ENCODE results near the gene CYLD. TPM values are rescaled to one million over a fixed set of nuclear protein-coding genes. Genes with fewer than 3 reads are reported as not detected.

The CYLD gene
- total and polyA plus RNA-seq, 7 donors = 7.9 to 45.3 (median 29.6) TPM

DNA sequence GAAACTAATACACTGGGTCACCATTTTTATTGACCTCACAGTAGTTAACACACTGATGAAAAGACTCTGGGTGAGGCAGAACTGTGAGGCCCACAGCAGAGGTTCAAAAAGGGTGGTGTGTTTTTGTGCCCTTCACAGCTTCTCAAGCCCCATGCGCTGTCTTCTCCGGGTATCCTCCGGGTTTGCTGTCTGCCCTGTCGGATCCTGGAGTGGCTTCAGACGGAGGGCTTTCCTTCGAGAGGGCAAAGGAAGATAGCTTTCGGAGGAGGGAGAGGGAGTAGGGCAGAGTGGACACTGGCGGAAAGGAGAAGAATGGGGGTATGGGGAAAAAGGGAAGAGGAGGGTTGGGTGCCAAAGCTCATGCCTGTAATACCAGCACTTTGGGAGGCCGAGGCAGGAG lies 80.8 kb downstream of the CYLD start:
- Histone ChIP-seq H3K9me3 (no peaks in the 10 kb centered on the region), H3K4me1 (no peaks in the 10 kb centered on the region), H3K27ac (no peak overlapping the region), H3K36me3 (no peaks in the 10 kb centered on the region), H3K4me3 (no peak overlapping the region), H3K27me3 (no peaks in the 10 kb centered on the region)
- TF ChIP-seq, protein P1, sequence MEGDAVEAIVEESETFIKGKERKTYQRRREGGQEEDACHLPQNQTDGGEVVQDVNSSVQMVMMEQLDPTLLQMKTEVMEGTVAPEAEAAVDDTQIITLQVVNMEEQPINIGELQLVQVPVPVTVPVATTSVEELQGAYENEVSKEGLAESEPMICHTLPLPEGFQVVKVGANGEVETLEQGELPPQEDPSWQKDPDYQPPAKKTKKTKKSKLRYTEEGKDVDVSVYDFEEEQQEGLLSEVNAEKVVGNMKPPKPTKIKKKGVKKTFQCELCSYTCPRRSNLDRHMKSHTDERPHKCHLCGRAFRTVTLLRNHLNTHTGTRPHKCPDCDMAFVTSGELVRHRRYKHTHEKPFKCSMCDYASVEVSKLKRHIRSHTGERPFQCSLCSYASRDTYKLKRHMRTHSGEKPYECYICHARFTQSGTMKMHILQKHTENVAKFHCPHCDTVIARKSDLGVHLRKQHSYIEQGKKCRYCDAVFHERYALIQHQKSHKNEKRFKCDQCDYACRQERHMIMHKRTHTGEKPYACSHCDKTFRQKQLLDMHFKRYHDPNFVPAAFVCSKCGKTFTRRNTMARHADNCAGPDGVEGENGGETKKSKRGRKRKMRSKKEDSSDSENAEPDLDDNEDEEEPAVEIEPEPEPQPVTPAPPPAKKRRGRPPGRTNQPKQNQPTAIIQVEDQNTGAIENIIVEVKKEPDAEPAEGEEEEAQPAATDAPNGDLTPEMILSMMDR (IDR thresholded peaks at IDR 0.05) = no peak
- TF ChIP-seq EP300 (IDR thresholded peaks at IDR 0.05) = no peak
- TF ChIP-seq POLR2AphosphoS5 (IDR thresholded peaks at IDR 0.05) = no peak
- TF ChIP-seq POLR2A (IDR thresholded peaks at IDR 0.05) = no peak
- no peak for DNase-seq
- intact Hi-C loops (cut with DNase I) = no loop called here
- 83% methylated on average over 9 of the region's 9 CpGs for WGBS, 2 donors

DNA sequence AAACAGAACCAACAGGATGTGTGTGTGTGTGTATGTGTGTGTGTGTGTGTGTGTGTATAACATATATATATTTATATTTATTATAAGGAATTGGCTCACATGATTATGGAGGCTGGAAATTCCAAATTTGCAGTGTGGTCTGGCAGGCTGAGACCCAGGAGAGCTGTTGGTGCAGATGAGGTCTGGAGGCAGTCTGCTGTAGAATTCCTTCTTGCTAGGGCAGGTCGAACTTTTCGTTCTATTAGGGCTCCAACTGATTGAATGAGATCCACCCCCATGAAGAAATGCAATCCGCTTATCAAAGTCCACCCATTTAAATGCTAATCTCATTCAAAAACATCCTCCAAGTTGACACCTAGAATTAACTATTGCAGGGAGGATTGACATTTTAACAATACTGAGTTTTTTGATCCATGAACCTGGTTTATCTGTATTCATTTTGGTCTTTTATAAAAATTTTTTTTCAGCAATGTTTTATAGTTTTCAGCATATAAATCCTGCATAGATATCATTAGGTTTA lies 85.0 kb downstream of the CYLD start:
- Histone ChIP-seq H3K4me1 (no peaks in the 10 kb centered on the region), H3K36me3 (no peaks in the 10 kb centered on the region), H3K27me3 (no peaks in the 10 kb centered on the region), H3K27ac (no peak overlapping the region), H3K4me3 (no peak overlapping the region), H3K9me3 (no peaks in the 10 kb centered on the region)
- no peak for DNase-seq
- intact Hi-C loops (cut with DNase I) = no loop called here
- 67 to 85% methylated on average over 3 of the region's 3 CpGs for WGBS, 2 donors
- TF ChIP-seq, protein P1 (IDR thresholded peaks at IDR 0.05) = no peak
- TF ChIP-seq EP300 (IDR thresholded peaks at IDR 0.05) (no peak), POLR2A (IDR thresholded peaks at IDR 0.05) (no peak)

DNA sequence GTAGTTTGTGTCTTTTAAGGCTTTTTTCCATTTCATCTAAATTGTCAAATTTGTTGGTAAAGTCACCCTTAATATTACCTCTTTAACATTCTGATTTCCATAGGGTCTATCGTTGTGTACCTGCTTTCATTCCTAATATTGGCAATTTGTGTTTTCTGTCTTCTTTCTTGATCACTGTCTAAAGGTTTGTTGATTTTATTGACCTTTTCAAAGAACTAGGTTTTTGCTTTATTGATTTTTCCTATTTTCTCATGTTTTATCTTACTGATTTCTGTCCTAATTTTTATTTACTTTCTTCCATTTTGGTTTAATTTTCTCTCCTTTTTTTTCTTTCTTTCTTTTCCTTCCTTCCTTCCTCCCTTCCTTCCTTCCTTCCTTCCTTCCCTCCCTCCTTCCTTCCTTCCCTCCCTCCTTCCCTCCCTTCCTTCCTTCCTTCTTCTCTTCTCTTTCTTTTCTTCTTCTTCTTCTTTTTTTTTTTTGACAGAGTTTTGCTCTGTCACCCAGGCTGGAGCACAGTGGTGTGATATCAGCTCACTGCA lies 86.3 kb downstream of the CYLD start:
- Histone ChIP-seq H3K27ac (no peak overlapping the region), H3K27me3 (no peaks in the 10 kb centered on the region), H3K9me3 (no peaks in the 10 kb centered on the region), H3K36me3 (no peaks in the 10 kb centered on the region), H3K4me3 (no peak overlapping the region), H3K4me1 (no peaks in the 10 kb centered on the region)
- TF ChIP-seq POLR2A (IDR thresholded peaks at IDR 0.05) (no peak), EP300 (IDR thresholded peaks at IDR 0.05) (no peak), POLR2AphosphoS5 (IDR thresholded peaks at IDR 0.05) (no peak)
- TF ChIP-seq, protein P1 (IDR thresholded peaks at IDR 0.05) = no peak
- no peak for DNase-seq
- intact Hi-C loops (cut with DNase I) = no loop called here
- 87 to 93% methylated on average over 1 of the region's 1 CpG for WGBS, 2 donors

DNA sequence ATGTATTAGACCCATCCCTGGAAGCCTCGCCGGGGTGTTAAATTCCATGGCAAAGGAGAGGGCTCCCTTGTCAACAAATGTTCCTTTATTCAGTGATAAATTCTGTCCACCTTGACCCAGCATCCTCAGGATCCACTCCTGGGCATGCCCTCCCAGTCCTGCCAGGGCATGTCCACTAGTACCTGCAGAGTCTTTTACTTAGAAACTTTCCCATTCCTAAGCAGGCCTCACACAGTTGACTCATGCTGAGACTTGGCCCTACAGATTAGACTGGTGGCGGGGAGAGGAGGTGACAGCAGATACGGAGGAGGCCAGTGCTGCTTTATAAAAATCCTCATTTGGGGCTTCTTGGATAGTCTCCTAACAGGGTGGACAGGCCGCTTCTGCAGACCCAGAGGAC lies 88.8 kb downstream of the CYLD start:
- Histone ChIP-seq H3K9me3 (no peaks in the 10 kb centered on the region), H3K36me3 (no peaks in the 10 kb centered on the region), H3K4me1 (no peaks in the 10 kb centered on the region), H3K4me3 (no peak overlapping the region), H3K27me3 (no peaks in the 10 kb centered on the region), H3K27ac (no peak overlapping the region)
- 89 to 91% methylated on average over 5 of the region's 5 CpGs for WGBS, 2 donors
- TF ChIP-seq, protein P1 (IDR thresholded peaks at IDR 0.05) = no peak
- TF ChIP-seq POLR2AphosphoS5 (IDR thresholded peaks at IDR 0.05) (no peak), EP300 (IDR thresholded peaks at IDR 0.05) (no peak), POLR2A (IDR thresholded peaks at IDR 0.05) (no peak)
- intact Hi-C loops (cut with DNase I) = no loop called here
- no peak for DNase-seq

DNA sequence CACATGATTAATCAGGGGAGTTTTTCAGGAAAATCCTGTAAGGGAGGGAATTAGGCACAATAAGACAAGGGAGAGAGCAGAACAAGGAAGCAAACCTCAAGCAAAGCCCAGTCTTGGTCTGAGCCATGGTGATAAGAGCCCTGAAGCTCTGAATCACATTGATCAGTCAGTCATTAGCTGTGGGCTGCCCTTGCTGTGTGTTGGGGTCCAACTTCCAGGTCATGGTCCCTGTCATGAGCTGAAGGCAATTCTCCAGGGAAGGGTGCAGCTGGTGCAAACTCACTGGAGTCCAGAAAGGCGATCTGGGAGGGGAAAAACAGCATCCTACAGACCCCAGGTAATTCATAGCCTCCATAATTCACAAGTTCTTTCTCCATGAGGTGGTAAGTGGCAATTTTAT lies 89.9 kb downstream of the CYLD start:
- WGBS, 2 donors = 74 to 84% methylated on average over 1 of the region's 1 CpG
- Histone ChIP-seq H3K27me3 (no peaks in the 10 kb centered on the region), H3K9me3 (no peaks in the 10 kb centered on the region), H3K4me3 (no peak overlapping the region), H3K36me3 (no peaks in the 10 kb centered on the region), H3K27ac (no peak overlapping the region), H3K4me1 (no peaks in the 10 kb centered on the region)
- intact Hi-C loops (cut with DNase I) = no loop called here
- no peak for DNase-seq
- no peak for TF ChIP-seq POLR2AphosphoS5 (IDR thresholded peaks at IDR 0.05)

All from sigmoid colon (tissue), 7 donors.